ENCODE results near the gene S100A9. TPM values are rescaled to one million over a fixed set of nuclear protein-coding genes. Genes with fewer than 3 reads are reported as not detected.

Gene S100A9
- total RNA-seq, 2 experiments from 2014 or later: 35.3 to 43.6 TPM

- ChIA-PET POLR2A (no interaction called here), CTCF (no interaction called here)
- Histone ChIP-seq H3K27ac (ENCODE audit: low read depth in 1 of 2, low read length in 2 of 2) (no peak overlapping the region), H3K9me3 (ENCODE audit: control insufficient read depth in 1 of 2, insufficient read depth in 1 of 2, low read length in 2 of 2) (no peaks in the 10 kb centered on the region), H3K36me3 (ENCODE audit: insufficient read depth, low read length) (no peaks in the 10 kb centered on the region), H3K27me3 (ENCODE audit: control insufficient read depth in 1 of 2, insufficient read depth in 2 of 2, low read length in 2 of 2) (no peaks in the 10 kb centered on the region), H3K4me1 (ENCODE audit: insufficient read depth, low read length) (no peaks in the 10 kb centered on the region), H3K4me3 (ENCODE audit: low read length) (no peak overlapping the region)
- Mint-ChIP-seq H3K27me3 (no peaks in the 10 kb centered on the region), H3K4me3 (no peak overlapping the region), H3K4me1 (ENCODE audit: low read depth) (no peaks in the 10 kb centered on the region), H3K27ac (no peak overlapping the region), H3K9me3 (no peaks in the 10 kb centered on the region), H3K36me3 (ENCODE audit: low read depth) (no peaks in the 10 kb centered on the region)
- TF ChIP-seq CTCF (IDR thresholded peaks at IDR 0.05): no peak
- intact Hi-C loops (cut with DNase I, micrococcal nuclease): no loop called here
- DNase-seq (no peak), ATAC-seq (ENCODE audit: poor library complexity) (no peak)
These were observed 8.6 kb downstream of the S100A9 start for GRCh38 chr1:153366261-153366660.

- POLR2A ChIA-PET: no interaction called here
- CTCF ChIA-PET: no interaction called here
- Mint-ChIP-seq H3K4me1 (ENCODE audit: low read depth) (no peaks in the 10 kb centered on the region), H3K4me3 (no peak overlapping the region), H3K27ac (no peak overlapping the region), H3K27me3 (no peaks in the 10 kb centered on the region), H3K9me3 (no peaks in the 10 kb centered on the region), H3K36me3 (ENCODE audit: low read depth) (no peaks in the 10 kb centered on the region)
- TF ChIP-seq CTCF (IDR thresholded peaks at IDR 0.05): no peak
- Histone ChIP-seq H3K4me3 (ENCODE audit: low read length) (no peak overlapping the region), H3K27me3 (ENCODE audit: control insufficient read depth in 1 of 2, insufficient read depth in 2 of 2, low read length in 2 of 2) (no peaks in the 10 kb centered on the region), H3K4me1 (ENCODE audit: insufficient read depth, low read length) (no peaks in the 10 kb centered on the region), H3K36me3 (ENCODE audit: insufficient read depth, low read length) (no peaks in the 10 kb centered on the region), H3K27ac (ENCODE audit: low read depth in 1 of 2, low read length in 2 of 2) (no peak overlapping the region), H3K9me3 (ENCODE audit: control insufficient read depth in 1 of 2, insufficient read depth in 1 of 2, low read length in 2 of 2) (no peaks in the 10 kb centered on the region)
- ATAC-seq (ENCODE audit: poor library complexity) (no peak), DNase-seq (no peak)
- intact Hi-C loops (cut with DNase I, micrococcal nuclease): no loop called here
These were observed 9.4 kb downstream of the S100A9 start for GRCh38 chr1:153367090-153367489.

GRCh38 chr1:153368495-153368894 lies 10.8 kb downstream of the S100A9 start:
- DNase-seq (no peak), ATAC-seq (ENCODE audit: poor library complexity) (no peak)
- intact Hi-C loops (cut with DNase I, micrococcal nuclease): no loop called here
- Mint-ChIP-seq H3K4me3 (no peak overlapping the region), H3K27ac (no peak overlapping the region), H3K27me3 (no peaks in the 10 kb centered on the region), H3K36me3 (ENCODE audit: low read depth) (no peaks in the 10 kb centered on the region), H3K9me3 (no peaks in the 10 kb centered on the region), H3K4me1 (ENCODE audit: low read depth) (no peaks in the 10 kb centered on the region)
- H3K4me1 ChIP-seq (ENCODE audit: insufficient read depth, low read length): no peaks in the 10 kb centered on the region
- no peaks in the 10 kb centered on the region for H3K27me3 ChIP-seq (ENCODE audit: control insufficient read depth in 1 of 2, insufficient read depth in 2 of 2, low read length in 2 of 2)
- H3K27ac ChIP-seq (ENCODE audit: low read depth in 1 of 2, low read length in 2 of 2): no peak overlapping the region
- TF ChIP-seq CTCF (IDR thresholded peaks at IDR 0.05): no peak
- H3K9me3 ChIP-seq (ENCODE audit: control insufficient read depth in 1 of 2, insufficient read depth in 1 of 2, low read length in 2 of 2): no peaks in the 10 kb centered on the region
- no peak overlapping the region for H3K4me3 ChIP-seq (ENCODE audit: low read length)
- ChIA-PET CTCF (no interaction called here), POLR2A (no interaction called here)
- H3K36me3 ChIP-seq (ENCODE audit: insufficient read depth, low read length): no peaks in the 10 kb centered on the region
